Measurements from ENCODE around the gene METTL26.

DNA sequence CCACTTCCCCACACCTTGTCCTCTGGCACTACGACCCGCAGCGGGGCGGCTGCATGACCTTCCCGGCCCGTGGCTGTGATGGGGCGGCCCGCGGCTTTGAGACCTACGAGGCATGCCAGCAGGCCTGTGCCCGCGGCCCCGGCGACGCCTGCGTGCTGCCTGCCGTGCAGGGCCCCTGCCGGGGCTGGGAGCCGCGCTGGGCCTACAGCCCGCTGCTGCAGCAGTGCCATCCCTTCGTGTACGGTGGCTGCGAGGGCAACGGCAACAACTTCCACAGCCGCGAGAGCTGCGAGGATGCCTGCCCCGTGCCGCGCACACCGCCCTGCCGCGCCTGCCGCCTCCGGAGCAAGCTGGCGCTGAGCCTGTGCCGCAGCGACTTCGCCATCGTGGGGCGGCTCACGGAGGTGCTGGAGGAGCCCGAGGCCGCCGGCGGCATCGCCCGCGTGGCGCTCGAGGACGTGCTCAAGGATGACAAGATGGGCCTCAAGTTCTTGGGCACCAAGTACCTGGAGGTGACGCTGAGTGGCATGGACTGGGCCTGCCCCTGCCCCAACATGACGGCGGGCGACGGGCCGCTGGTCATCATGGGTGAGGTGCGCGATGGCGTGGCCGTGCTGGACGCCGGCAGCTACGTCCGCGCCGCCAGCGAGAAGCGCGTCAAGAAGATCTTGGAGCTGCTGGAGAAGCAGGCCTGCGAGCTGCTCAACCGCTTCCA, 2.6 kb downstream of the METTL26 start:
- TF ChIP-seq, protein P1, sequence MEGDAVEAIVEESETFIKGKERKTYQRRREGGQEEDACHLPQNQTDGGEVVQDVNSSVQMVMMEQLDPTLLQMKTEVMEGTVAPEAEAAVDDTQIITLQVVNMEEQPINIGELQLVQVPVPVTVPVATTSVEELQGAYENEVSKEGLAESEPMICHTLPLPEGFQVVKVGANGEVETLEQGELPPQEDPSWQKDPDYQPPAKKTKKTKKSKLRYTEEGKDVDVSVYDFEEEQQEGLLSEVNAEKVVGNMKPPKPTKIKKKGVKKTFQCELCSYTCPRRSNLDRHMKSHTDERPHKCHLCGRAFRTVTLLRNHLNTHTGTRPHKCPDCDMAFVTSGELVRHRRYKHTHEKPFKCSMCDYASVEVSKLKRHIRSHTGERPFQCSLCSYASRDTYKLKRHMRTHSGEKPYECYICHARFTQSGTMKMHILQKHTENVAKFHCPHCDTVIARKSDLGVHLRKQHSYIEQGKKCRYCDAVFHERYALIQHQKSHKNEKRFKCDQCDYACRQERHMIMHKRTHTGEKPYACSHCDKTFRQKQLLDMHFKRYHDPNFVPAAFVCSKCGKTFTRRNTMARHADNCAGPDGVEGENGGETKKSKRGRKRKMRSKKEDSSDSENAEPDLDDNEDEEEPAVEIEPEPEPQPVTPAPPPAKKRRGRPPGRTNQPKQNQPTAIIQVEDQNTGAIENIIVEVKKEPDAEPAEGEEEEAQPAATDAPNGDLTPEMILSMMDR (conservative IDR thresholded peaks at IDR 0.05 in 1 of 2, IDR thresholded peaks at IDR 0.05 in 1 of 2; ENCODE audit: extremely low read depth in 1 of 2, insufficient read depth in 1 of 2, low read depth in 1 of 2, low read length in 2 of 2), result no peak
- no peak for TF ChIP-seq EZH2 (IDR thresholded peaks at IDR 0.05; ENCODE audit: borderline replicate concordance, low read length)
